DMS 273 (cell line): Measurements from ENCODE around the gene LPP.
A peak's percentile ranks its signal among the peaks of the same experiment; 100 is the strongest.

ENCODE experiments used
- DNase-seq: peaks from one replicate; lab custom pipeline; 2025; ENCODE audit not compliant: unreplicated experiment; lab: John Stamatoyannopoulos, UW

LPP gene

GRCh38 chr3:188925376-188925775, 771.4 kb downstream of the LPP start:
- DNase-seq, result no peak

GRCh38 chr3:188926111-188926510, 772.2 kb downstream of the LPP start:
- no peak for DNase-seq

GRCh38 chr3:188926741-188927511, 773.0 kb downstream of the LPP start:
- DNase-seq, result no peak

- no peak for DNase-seq
Observed at GRCh38 chr3:188927971-188928370, 774.0 kb downstream of the LPP start.

- DNase-seq, result peak; percentile 37
Observed at GRCh38 chr3:188929137-188929536, 775.2 kb downstream of the LPP start.

DNA sequence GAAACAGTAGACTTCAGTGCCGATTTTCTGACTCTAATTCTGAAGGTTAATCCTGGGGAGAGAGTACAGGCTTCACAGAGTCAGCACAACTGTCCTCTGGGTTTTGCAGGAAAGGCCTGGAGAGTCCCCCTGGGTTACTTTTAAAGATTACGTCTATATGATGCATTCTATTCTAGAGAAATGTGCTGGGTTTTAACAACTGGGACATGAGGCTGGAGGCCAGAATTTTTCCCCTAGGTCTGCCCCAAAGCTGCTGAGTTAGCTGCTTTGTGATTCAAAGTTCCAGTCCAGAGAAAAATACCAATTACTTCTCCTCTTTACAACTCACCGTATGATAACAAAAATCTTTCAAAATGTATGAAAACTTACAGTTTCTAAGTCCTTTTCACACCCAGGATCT, 777.1 kb downstream of the LPP start:
- no peak for DNase-seq

GRCh38 chr3:188931531-188931930, 777.6 kb downstream of the LPP start:
- no peak for DNase-seq

GRCh38 chr3:188934989-188935388, 781.0 kb downstream of the LPP start:
- no peak for DNase-seq

- no peak for DNase-seq
Observed at GRCh38 chr3:188936597-188937107, 782.7 kb downstream of the LPP start.

DNA sequence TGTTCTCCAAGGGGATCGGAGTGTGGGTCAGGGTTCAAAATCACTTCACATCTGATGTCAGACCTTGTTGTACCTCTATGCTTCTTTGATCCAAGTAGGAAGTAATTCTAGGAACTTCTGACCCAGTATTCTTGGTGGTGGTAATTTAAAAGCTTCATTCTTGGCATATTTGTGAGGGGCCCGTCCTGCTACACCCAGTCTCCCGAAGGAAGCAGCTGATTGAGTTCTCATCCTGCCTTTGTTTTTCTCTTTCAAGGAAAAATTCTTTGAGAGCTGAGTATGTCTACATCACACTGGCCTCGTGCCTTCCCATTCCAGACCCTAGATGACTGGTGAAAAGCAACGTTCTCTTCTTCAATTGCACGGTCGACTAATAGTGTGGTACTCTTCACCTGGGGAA, 783.4 kb downstream of the LPP start:
- DNase-seq, result no peak

DNA sequence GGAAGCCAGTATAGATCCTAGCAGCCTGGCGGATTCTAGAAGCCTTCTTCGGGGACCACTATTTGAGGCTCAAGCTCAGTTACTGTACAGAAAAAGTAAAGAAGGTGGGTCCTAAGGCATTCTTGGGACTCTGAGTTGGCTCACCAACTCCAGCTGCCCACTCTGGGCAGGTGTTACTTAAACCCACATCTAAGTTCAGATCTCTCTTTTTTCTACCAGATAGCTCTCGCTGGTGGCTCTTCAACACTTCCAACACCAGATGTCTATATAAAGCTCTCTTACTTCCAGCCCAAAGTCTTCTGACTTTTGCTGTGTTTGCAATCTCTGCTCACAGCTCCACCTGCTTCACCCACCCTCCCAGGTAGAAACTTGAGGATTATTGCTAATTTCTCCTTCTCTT, 785.0 kb downstream of the LPP start:
- no peak for DNase-seq

GRCh38 chr3:188939814-188940572, 786.0 kb downstream of the LPP start:
- DNase-seq, result no peak
